H9 (cell line): ENCODE measurements around the gene KRTAP5-11. TPM values are rescaled to one million over a fixed set of nuclear protein-coding genes. Genes with fewer than 3 reads are reported as not detected.

Experiments used
- DNase-seq: peaks from one replicate; pipeline ENCODE4 v3.0.0-alpha.2; 2017
- H2AFZ ChIP-seq: one replicate; pipeline ENCODE4 v1.6.1; 2013; ENCODE audit warnings: mild to moderate bottlenecking, low read length, control low read depth, moderate library complexity
- H2AK5ac ChIP-seq: 2 replicates; pipeline ENCODE4 v1.6.1; 2013; ENCODE audit warnings: low read length, control low read depth, mixed read lengths; ENCODE audit not compliant: insufficient read length
- H2BK120ac ChIP-seq: one replicate; pipeline ENCODE4 v1.6.1; 2013; ENCODE audit warnings: low read depth, mild to moderate bottlenecking, low read length, control low read depth, inconsistent platforms; ENCODE audit not compliant: poor library complexity, severe bottlenecking
- H2BK12ac ChIP-seq: 2 replicates; pipeline ENCODE4 v1.6.1; 2013; ENCODE audit warnings: low read length, control low read depth, mixed read lengths, low read depth; ENCODE audit not compliant: insufficient read length
- H2BK15ac ChIP-seq: 2 replicates; pipeline ENCODE4 v1.6.1; 2013; ENCODE audit warnings: low read depth, low read length, control low read depth
- H2BK20ac ChIP-seq: one replicate; pipeline ENCODE4 v1.6.1; 2013; ENCODE audit warnings: low read depth, mild to moderate bottlenecking, low read length, control low read depth, inconsistent platforms; ENCODE audit not compliant: poor library complexity, severe bottlenecking
- H2BK5ac ChIP-seq: 2 replicates; pipeline ENCODE4 v1.6.1; 2013; ENCODE audit warnings: low read length, control low read depth, mixed read lengths; ENCODE audit not compliant: insufficient read length
- H3K14ac ChIP-seq: 2 replicates; pipeline ENCODE4 v1.6.1; 2013; ENCODE audit warnings: low read length, control low read depth; ENCODE audit not compliant: insufficient read depth
- H3K18ac ChIP-seq: 2 replicates; pipeline ENCODE4 v1.6.1; 2013; ENCODE audit warnings: low read depth, mild to moderate bottlenecking, mixed read lengths, low read length, control low read depth; ENCODE audit not compliant: insufficient read length
- H3K23ac ChIP-seq: 2 replicates; pipeline ENCODE4 v1.6.1; 2013; ENCODE audit warnings: low read length, control low read depth, mixed read lengths, low read depth; ENCODE audit not compliant: insufficient read length
- H3K23me2 ChIP-seq: 2 replicates; pipeline ENCODE4 v1.6.1; 2013; ENCODE audit warnings: low read depth, mild to moderate bottlenecking, mixed read lengths, low read length, control low read depth; ENCODE audit not compliant: insufficient read length, poor library complexity, severe bottlenecking
- H3K27ac ChIP-seq: 2 replicates; pipeline ENCODE4 v1.5.1; 2013; ENCODE audit warnings: low read length, control low read depth, mixed read lengths, low read depth; ENCODE audit not compliant: insufficient read length
- H3K27me3 ChIP-seq: 2 replicates; pipeline ENCODE4 v1.6.1; 2013; ENCODE audit warnings: low read length, control low read depth, inconsistent platforms; ENCODE audit not compliant: insufficient read depth
- H3K4ac ChIP-seq: 2 replicates; pipeline ENCODE4 v1.6.1; 2013; ENCODE audit warnings: low read depth, mild to moderate bottlenecking, control low read depth, inconsistent platforms, low read length, moderate library complexity
- H3K4me1 ChIP-seq: 2 replicates; pipeline ENCODE4 v1.6.1; 2013; ENCODE audit warnings: low read length, control low read depth, inconsistent platforms; ENCODE audit not compliant: insufficient read depth
- H3K4me2 ChIP-seq: 2 replicates; pipeline ENCODE4 v1.6.1; 2013; ENCODE audit warnings: low read length, control low read depth, mixed read lengths; ENCODE audit not compliant: insufficient read length, insufficient read depth
- H3K56ac ChIP-seq: 2 replicates; pipeline ENCODE4 v1.6.1; 2013; ENCODE audit warnings: low read depth, mild to moderate bottlenecking, mixed read lengths, low read length, control low read depth; ENCODE audit not compliant: insufficient read length
- H3K79me1 ChIP-seq: 2 replicates; pipeline ENCODE4 v1.6.1; 2013; ENCODE audit warnings: low read depth, mild to moderate bottlenecking, moderate library complexity, low read length, control low read depth, inconsistent platforms; ENCODE audit not compliant: insufficient read depth, poor library complexity, severe bottlenecking
- H3K79me2 ChIP-seq: 2 replicates; pipeline ENCODE4 v1.6.1; 2013; ENCODE audit warnings: low read length, control low read depth, inconsistent platforms; ENCODE audit not compliant: insufficient read depth
- H3K9ac ChIP-seq: 2 replicates; pipeline ENCODE4 v1.6.1; 2013; ENCODE audit warnings: low read length, control low read depth, mixed read lengths; ENCODE audit not compliant: insufficient read length; ENCODE audit errors: extremely low read depth
- H3K9me3 ChIP-seq: one replicate; pipeline ENCODE4 v1.6.1; 2013; ENCODE audit warnings: low read depth, low read length, inconsistent platforms; ENCODE audit not compliant: control insufficient read depth
- H3T11ph ChIP-seq: one replicate; pipeline ENCODE4 v1.6.1; 2013; ENCODE audit warnings: mild to moderate bottlenecking, low read length, control low read depth, inconsistent platforms
- H4K20me1 ChIP-seq: one replicate; pipeline ENCODE4 v1.6.1; 2013; ENCODE audit not compliant: control insufficient read depth, insufficient read length, insufficient read depth
- H4K5ac ChIP-seq: 2 replicates; pipeline ENCODE4 v1.6.1; 2013; ENCODE audit warnings: low read depth, mild to moderate bottlenecking, mixed read lengths, low read length, control low read depth; ENCODE audit not compliant: insufficient read length
- H4K8ac ChIP-seq: replicated peaks from 2 replicates; pipeline ENCODE4 v1.6.1; 2013; ENCODE audit warnings: low read length, control low read depth, mixed read lengths, low read depth; ENCODE audit not compliant: insufficient read length
- H4K91ac ChIP-seq: 2 replicates; pipeline ENCODE4 v1.6.1; 2013; ENCODE audit warnings: low read depth, mild to moderate bottlenecking, moderate library complexity, mixed read lengths, low read length, control low read depth; ENCODE audit not compliant: insufficient read length
- H3K27ac Mint-ChIP-seq, 3 experiments: 2 replicates in 2 of 3; 3 replicates in 1 of 3; pipeline ENCODE4 v1.8.0; 2020 to 2021; ENCODE audit warnings: mixed read lengths in 3 of 3, mild to moderate bottlenecking in 1 of 3, moderate library complexity in 1 of 3
- H3K27me3 Mint-ChIP-seq: 2 replicates; pipeline ENCODE4 v1.8.0; 2021; ENCODE audit warnings: low read depth, mild to moderate bottlenecking, moderate library complexity, mixed read lengths
- H3K36me3 Mint-ChIP-seq, 3 experiments: 2 replicates in 2 of 3; 3 replicates in 1 of 3; pipeline ENCODE4 v1.8.0; 2020 to 2021; ENCODE audit warnings: low read depth in 3 of 3, mixed read lengths in 3 of 3; ENCODE audit not compliant: insufficient read depth in 1 of 3
- H3K4me1 Mint-ChIP-seq, 2 experiments: 2 replicates each; pipeline ENCODE4 v1.8.0; 2020; ENCODE audit warnings: mixed read lengths in 2 of 2
- H3K4me3 Mint-ChIP-seq, 2 experiments: 2 replicates in 1 of 2; 3 replicates in 1 of 2; pipeline ENCODE4 v1.8.0; 2020 to 2021; ENCODE audit warnings: mild to moderate bottlenecking in 2 of 2, mixed read lengths in 2 of 2, moderate library complexity in 1 of 2
- H3K9me3 Mint-ChIP-seq, 2 experiments: 2 replicates in 1 of 2; 3 replicates in 1 of 2; pipeline ENCODE4 v1.8.0; 2020; ENCODE audit warnings: mild to moderate bottlenecking in 2 of 2, mixed read lengths in 2 of 2, moderate library complexity in 1 of 2
- WGBS: extraction: QIAGEN DNeasy Blood & Tissue Kit; methylation state at CpG from one replicate; pipeline ENCODE4 v1.1.7; 2013; ENCODE audit warnings: missing lambda C conversion rate, low lambda C conversion rate, mixed read lengths; ENCODE audit not compliant: insufficient read length; ENCODE audit errors: extremely low coverage; 5-methylcytosine and 5-hydroxymethylcytosine counted together
- total RNA-seq: library from RNA; stranded (reverse); gene quantifications from 2 replicates; pipeline ENCODE4 v1.2.1, GENCODE V29; 2021
- TF ChIP-seq, protein P1 (sequence below): fragments of 200-600 bp; sonication (generic); conservative IDR thresholded peaks from 3 replicates; pipeline ENCODE4 v1.8.0; 2021; ENCODE audit warnings: antibody characterized with exemption, mild to moderate bottlenecking

KRTAP5-11 gene
- total RNA-seq, 1 experiment from 2014 or later: not detected

DNA sequence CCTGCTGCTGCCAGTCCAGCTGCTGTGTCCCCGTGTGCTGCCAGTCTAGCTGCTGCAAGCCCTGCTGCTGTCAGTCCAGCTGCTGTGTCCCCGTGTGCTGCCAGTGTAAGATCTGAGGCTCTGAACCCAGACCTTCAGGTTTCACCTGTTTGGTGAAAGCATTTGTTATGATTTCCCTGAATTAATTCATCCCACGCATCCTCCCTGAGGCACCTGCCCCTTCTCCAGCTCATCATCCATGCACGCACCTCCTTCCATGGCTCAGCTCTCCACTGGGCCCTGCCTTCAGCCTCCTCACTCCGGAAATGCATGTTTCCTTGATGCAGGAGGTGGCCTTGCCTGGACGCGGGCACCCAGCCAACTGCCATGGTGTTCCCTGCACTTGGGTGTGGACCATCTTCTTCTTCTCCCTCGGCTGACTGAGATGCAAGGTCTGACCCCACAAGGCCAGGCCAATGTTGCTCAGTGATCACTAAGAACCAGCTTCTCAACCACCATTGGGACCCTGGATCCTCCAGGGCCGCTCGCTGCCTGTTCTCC lies 16.5 kb downstream of the KRTAP5-11 start:
- Histone ChIP-seq H3T11ph (no peak overlapping the region), H4K5ac (no peak overlapping the region), H2BK20ac (no peak overlapping the region), H2BK15ac (no peak overlapping the region), H2AFZ (no peak overlapping the region), H3K9me3 (no peaks in the 10 kb centered on the region), H3K9ac (no peak overlapping the region), H4K8ac (no peak overlapping the region), H3K79me1 (no peaks in the 10 kb centered on the region), H3K56ac (no peak overlapping the region), H3K79me2 (no peaks in the 10 kb centered on the region), H2BK120ac (no peak overlapping the region), H3K27me3 (no peaks in the 10 kb centered on the region), H3K23me2 (no peaks in the 10 kb centered on the region), H3K23ac (no peak overlapping the region), H2AK5ac (no peak overlapping the region), H4K91ac (no peak overlapping the region), H3K27ac (no peak overlapping the region), H3K4me1 (no peaks in the 10 kb centered on the region; the same call in 1 of the 2 replicates), H2BK5ac (no peak overlapping the region), H3K14ac (no peak overlapping the region), H3K18ac (no peak overlapping the region), H2BK12ac (no peak overlapping the region), H3K4ac (no peak overlapping the region), H4K20me1 (no peaks in the 10 kb centered on the region), H3K4me2 (no peak overlapping the region)
- Mint-ChIP-seq H3K9me3 (peaks cover 0 to 4% of the 10 kb centered on the region in 2 experiments; a peak in 1 of 5 replicates), H3K27me3 (peaks cover 30% of the 10 kb centered on the region), H3K36me3 (no peaks in the 10 kb centered on the region), H3K4me3 (no peak overlapping the region), H3K27ac (peak overlapping the region in 1 of 3 experiments; percentile 53; a peak in 1 of 7 replicates), H3K4me1 (peaks cover 32% of the 10 kb centered on the region in 2 experiments)
- no peak for DNase-seq
- WGBS: no CpG with 5 or more reads among the region's 10 CpGs
- TF ChIP-seq, protein P1, sequence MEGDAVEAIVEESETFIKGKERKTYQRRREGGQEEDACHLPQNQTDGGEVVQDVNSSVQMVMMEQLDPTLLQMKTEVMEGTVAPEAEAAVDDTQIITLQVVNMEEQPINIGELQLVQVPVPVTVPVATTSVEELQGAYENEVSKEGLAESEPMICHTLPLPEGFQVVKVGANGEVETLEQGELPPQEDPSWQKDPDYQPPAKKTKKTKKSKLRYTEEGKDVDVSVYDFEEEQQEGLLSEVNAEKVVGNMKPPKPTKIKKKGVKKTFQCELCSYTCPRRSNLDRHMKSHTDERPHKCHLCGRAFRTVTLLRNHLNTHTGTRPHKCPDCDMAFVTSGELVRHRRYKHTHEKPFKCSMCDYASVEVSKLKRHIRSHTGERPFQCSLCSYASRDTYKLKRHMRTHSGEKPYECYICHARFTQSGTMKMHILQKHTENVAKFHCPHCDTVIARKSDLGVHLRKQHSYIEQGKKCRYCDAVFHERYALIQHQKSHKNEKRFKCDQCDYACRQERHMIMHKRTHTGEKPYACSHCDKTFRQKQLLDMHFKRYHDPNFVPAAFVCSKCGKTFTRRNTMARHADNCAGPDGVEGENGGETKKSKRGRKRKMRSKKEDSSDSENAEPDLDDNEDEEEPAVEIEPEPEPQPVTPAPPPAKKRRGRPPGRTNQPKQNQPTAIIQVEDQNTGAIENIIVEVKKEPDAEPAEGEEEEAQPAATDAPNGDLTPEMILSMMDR: no peak
